Ecto neural progenitor cell (in vitro differentiated cells): ENCODE results near the gene TENM4.
A peak's percentile ranks its signal among the peaks of the same experiment; 100 is the strongest.

Experiments
- DNase-seq: peaks from one replicate; pipeline ENCODE4 v3.0.0-alpha.2; 2018; ENCODE audit warnings: low spot score

TENM4 gene

DNA sequence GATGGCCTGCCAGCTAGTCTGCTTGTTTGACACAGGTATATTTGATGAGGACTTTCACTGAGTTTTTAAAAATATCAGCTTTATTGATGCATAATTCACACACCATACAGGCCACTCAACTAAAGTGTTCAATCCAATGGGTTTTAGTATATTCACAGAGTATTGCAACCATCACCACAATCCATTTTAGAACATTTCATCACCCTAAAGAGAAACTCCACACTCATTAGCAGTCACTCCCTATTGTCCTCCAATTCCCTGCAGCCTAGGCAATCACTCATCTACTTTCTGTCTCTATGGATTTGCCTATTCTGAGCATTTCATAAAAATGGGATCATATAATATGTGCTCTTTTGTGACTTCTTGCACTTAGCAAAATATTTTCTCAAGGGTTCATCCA, 468.2 kb downstream of the TENM4 start:
- no peak for DNase-seq

DNA sequence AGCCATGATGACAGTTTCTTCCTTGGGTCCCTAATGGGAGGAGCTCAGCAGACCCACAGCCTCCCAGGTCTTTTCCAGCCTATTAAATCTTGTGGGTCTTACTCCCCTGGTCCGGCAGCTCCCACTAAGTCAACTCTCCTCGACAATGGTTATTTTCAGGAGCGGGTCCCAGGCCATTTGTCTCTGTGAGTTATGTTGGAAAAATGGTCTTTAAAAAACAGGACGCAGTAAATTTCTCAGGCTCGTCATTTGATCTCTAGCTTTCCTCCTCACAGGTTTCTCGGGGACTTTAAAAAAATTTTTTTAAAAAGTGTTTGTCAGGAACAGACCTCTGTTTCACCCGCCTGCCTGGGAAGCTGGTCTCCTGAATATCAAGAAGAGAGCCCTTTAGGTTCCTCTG, 468.7 kb downstream of the TENM4 start:
- no peak for DNase-seq

DNA sequence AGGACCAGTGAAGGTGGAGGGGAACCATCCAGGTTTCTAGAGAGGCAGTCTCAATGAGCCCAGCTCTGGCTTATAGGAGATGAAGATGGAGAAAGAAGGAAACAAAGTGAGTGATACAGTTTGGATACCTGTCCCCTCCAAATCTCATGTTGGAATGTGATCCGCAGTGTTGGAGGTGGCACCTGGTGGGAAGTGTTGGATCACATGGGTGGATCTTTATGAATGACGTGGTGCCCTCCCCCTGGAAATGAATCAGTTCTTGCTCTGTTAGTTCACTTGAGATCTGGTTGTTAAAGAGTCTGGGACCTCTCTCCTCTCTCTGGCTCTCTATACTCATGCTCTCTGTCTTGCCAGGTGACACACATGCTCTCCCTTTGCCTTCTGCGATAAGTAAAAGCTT, 473.0 kb downstream of the TENM4 start:
- no peak for DNase-seq

DNA sequence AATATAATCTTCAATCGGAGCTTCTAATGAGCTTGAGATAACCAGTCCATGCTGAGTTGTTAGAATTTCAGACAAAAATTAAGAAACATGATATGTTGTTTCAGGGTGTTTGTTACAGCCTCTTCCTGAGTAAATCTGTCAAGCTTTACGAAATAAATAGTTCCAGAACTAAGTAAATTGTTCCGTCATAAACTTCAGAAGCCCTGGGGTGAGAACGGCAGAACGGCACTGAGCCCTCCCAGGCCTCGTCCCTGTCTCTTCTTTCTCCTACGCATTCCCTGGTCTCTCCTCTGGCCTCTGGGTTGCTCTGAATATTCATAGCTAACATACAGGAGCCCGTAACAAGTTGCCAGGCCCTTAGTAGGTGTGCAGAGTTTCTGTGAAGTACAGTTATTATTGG, 475.4 kb downstream of the TENM4 start:
- no peak for DNase-seq

DNA sequence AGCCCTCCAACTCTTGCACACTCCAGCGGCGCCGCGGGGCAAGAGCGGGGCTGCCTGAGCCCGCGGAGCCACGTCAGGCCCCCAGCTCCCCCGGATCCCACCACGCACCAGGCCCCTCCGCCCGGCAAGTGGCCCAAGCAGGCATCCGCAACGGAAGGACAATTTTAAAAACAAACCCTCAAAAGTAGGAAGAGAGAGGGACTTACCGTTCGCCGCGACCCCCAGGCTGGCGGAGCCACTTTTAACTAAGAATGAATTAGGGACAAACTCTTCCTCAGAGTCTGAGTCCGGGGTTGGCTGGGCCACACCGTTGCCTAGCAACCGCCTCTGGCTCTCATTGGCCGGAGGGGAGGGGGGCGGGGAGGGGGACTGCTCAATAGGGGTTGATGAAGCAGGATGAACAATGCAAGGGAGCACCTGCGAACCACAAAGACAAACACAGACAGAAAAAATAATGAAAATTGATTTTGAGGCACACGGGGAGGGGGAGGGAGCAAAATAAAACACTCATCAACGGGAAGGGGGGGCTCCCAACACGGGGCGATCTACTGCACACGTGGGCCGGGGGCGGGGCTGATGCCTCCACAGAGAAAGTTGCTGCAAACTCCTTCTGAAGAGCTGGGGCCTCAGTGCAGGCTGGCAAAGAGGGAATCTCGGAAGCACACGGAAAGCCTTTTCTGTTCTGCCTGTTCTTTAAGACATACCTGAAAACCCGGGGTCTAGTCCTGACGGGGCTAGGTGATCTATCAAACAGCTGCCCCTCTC, 478.7 kb downstream of the TENM4 start:
- DNase-seq = peak; percentile 93

DNA sequence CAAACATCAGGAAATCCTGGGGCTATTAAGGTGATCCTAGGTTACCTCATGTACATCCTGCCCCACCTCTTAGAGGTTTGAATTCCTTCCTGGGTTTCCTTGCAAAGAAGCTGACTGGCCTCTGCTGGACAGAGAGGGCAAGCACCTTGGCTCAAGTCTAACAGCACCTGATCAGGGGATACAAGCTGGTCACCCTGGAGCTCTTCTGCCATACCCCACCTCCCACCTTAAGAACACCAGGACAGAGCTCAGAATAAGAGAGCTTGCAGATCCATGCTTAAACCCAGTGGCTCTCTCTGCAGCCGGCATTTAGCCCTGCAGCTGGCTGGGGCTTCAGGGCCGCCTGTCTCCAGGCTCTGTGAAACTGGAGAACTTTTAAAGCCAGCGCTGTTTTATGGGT, 479.6 kb downstream of the TENM4 start:
- peak; percentile 62 for DNase-seq

DNA sequence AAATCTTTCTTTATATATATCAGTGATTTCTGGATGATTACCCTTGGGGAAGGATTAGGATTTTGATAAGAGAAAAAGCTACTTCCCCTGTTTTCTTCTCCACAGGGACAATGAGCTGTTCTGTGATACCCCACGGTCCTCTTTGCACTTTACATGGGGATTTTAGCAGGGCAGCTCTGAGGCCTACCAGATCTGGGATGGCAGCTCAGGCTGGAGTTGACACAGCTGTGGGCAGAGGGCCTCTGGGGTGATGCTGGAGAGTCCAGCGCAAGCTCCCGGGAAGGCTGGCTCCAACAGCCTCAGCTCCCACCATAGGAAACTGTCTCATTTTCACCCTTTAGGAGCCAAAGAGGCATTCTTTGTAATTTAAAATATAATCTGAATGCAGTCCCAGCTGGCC, 482.4 kb downstream of the TENM4 start:
- no peak for DNase-seq

DNA sequence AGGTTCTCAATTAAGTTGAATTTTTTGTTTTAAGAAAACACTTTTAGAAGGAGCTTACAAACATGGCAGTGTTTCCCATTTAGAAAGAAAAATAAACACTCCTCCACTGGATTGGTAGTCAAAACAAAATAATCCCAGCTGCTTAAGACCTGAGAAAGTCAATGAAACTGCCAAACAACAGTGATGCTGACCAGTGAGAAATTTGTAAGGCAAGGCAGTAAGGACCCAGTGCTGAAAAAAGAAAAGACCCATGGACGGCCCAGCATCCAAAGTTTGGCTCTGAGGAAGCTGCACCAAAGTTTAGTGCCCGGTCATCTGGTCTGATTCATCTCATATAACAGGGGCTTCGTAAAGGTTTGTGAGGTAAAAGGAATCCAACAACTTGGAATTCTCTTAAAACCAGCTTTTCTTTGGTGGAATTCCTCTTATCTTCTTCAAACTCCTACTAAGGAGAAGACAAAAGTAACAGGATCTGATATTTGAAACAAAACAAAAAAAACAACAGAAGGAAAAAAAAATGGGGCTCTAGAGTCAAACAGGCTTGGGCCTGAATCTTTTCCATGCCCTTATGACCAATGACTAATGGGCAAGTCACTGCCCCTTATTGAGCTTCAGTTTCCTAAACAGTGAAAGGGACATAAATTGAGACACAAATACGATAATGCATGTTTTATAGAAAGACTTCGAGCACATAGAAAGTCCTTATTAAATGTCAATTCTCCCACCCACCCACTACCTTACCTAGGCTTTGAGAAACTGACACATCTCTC, 483.2 kb downstream of the TENM4 start:
- no peak for DNase-seq

DNA sequence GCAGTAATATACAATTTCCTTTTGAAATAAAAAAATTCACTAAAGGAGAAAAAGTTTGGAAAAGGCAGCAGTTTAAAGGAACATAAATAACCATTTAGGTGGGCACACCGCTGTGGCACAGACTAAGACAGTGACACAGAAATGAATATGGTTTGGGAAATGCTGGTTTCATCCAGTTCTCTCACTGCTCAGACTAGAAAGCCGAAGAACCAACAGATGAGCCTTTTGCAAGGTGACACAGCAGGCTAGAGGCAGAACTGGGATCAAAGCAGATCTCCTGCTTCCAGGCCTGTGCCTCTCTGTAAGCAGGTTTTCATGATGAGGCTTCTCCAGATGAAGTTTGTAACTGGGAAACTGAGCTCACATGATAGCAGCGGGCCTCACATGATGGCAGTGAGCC, 486.1 kb downstream of the TENM4 start:
- DNase-seq = no peak

DNA sequence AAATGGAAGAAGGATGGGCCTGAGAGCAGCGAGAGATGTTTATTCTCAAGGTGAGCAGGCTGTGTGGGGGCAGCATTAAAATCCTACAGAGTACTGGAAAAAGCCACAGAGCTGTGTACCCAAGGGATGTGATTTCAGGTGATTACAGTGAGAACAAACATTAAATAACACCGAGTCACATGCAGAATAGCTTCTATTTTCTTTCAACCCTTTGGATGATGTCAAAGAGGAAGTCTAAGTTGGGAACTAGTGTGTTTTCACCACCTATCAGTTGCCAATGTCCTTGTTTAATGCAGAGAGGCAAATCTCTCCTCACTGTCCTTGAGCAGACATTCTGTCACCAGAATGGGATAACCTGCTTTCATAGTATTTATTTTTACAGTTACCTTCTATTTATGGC, 486.6 kb downstream of the TENM4 start:
- DNase-seq = no peak

DNA sequence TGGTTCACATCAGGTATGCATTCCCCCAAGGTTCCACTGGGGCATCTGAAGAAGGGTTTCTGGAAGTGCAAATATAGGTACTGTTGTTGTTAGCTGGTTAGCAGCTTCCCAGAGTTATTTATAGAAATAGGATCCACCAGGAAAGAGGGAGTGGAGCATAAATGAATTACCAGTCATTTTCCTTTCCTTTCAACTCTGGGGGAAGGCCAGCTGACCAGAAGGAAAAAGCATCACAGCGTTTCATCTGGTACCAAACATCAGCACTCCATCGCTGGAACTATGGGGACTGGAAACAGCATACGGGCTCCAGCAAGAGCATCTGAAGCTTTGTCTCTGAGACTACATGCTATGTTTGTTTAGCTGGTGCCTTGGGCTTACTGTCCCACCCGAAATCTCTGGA, 487.9 kb downstream of the TENM4 start:
- DNase-seq = no peak

DNA sequence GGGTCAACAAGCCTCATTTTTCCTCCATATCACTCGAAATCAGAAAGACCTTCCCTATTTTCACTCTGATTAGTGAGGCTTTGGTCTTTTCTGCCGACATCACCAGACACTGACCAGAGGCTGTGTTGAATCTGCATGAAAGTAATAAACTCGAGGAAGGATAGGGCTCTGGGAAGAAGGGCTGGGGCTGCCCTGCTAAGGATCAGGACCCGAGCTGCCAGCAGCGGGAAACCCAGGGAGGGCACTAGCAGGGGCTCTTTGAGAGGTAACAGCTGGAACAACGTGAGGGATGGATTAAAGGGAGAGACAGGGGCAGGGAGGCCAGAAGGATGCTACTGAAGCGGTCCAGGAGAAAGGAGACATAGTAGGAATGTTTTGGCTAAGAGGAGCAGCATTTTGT, 488.7 kb downstream of the TENM4 start:
- DNase-seq = no peak

DNA sequence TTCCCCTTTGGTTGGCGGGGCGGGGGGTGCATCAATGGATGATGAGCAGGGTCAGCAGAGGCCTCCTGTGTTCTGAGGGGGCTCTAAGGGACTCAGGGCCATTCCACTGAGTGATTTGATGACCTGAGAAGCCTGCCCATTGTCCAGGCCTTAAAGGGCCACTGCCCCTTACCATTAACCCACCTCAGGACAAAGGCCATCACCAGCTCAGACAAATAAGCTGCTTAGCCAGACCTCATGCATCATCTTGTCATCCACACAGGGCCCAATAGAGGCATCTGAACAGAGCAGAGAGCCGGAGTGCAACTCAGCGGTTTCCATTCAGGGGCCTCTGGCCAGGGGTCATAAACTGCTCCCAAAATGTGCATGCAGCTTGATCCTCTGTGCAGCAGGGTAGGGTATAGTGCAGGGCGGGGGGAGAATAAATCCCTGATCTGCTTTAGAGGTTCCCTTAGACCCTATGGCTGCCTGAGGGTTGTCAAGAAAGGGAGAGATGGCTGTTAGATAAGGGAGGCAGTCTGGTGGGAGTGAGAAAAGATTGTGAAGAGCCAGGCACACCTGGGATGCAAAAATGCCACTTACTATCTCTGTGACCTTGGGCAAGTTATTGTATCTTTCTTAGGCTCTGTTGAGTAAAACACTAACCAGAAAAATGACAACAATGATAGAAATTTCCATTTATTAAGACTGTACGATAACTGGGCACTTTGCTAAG, 490.7 kb downstream of the TENM4 start:
- DNase-seq = peak; percentile 86

DNA sequence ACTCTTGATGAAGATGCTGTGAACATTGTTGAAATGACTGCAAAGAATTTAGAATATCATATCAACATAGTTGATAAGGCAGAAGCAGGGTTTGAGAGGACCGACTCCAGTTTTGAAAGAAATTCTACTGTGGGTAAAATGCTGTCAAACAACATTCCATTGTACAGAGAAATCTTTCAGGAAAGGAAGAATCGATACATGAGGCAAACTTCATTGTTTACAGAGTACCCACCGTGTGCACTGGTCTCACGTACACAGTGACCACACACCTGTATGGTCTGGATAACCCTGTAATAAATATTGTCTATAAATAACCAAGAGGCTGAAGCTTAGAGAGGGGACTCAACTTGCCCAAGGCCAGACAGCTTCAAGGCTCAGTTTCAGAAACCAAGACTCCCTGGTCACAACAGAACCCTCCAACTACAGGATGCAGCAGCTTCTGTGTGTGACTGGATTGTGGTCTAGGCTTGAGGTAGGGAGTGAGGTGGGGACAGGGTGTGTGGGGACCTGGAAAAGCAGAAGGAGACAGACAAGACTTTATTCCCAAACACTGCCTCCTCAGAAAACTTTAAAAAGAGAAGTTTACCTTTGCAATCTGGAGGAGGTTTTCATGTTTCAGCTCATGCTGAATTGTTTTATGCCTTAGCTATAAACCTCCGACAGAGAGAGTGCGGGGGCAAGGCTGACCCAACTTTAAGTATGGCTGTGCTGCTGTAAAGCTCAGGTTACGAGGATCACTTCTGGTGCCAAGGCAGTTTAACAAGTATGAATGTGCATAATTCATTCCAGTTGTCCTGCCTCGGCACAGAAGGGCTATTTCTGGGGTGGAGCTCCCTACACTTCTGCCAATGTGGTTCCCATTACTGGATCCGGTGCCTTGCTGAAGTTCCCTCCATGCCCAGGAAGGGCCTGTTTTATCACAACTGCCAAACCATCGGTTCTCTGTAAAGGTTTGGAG, 493.6 kb downstream of the TENM4 start:
- no peak for DNase-seq

DNA sequence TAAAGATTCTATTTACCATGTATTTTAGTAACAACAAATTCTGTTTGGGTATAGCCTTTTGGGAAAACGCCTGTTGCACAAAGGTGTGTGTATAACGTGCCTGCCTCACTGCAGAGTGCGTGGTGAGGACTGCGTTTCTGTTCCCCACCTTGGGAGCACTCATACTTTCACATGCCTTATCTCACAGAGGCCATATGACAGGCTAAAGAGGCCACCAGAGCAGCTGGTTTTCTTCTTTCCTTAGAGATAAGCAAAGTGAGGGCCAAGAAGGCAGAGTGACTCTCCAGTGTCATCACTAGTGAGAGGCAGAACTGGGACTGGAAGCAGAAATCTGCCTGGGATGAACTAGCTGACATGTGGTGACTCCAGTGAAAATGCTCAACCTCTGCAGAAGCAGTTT, 497.0 kb downstream of the TENM4 start:
- no peak for DNase-seq

DNA sequence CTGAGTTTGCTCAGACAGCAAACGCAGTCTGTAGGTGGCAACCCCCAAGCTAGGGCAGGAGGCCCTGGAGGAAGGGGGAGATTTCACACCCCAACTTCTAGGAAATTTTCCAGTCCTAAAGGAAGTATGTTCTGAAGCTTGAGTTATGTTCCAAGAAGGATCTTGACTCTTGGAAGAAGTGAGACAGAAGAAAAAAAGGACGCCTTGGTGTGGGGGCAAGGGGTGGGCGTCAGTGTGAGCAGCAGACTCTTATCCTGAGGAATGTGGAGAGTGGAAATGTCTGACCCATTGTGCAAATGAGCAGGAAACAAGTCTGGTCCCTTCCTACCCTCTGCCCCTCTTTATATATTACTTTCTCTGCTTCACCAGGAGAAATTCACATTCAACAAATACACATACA, 497.7 kb downstream of the TENM4 start:
- no peak for DNase-seq

DNA sequence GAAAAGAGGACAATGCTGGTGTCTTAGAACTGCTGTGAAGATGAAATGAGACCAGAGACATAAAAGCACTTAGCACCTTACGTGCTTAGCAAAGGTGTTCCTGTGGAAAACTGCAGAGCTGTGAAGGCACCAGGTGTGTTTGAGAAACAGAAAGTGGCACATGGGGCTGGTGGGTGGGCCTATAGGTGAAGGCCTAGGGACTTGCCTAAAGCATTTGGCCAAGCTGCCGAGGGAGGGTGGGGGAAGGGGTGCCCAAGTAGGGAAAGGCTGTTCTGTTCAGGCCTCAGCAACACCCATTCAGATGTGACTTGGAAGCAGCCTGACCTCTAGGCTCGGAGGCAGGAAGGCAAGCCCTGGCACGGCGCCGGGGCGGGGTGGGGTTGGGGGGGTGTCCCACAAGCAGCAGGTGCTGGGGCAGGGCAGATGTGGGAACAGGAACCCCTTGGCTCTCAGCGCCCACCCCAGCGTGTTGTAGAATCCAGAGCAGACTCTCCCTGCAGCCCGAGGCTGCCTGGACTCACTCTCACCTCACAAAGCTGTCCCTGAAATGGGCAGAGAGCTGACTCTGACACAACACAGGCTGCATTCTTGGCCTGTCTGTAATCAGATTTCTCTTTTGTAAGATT, 499.5 kb downstream of the TENM4 start:
- DNase-seq = no peak

DNA sequence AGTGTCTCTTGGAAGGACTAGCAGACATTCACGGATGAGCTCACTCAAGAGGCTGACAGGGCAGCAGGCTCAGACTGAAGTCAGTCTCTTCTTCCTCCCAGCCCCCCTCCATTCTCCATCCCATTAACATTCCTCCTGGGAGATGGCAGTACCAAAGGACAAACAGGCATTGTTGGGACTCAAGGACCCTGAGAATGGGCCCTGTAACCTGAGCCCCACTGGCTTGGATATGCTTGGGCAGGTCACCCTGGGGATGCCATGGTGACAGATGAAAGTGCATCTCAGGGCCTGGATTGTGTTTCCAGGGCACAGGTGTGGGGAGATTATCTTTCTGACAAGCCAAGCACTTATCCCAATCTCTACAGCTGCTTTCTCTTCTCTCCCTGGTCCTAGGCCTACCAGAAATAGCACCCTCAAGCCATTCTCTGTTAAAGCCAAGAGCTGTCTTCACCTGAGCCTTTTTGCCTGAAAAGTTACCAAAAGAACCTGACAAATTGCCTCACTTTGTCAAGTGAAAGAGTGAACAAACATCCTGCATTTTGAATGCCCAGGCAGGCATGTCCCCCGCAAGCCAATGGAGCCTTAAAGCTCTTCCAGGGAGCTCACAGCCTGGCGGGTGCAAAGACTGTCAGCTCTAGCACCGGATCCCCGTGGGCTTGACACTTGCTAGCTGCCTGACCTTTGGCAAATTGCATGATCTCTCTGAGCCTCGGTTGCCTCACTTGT, 500.2 kb downstream of the TENM4 start:
- DNase-seq = peak; percentile 63

DNA sequence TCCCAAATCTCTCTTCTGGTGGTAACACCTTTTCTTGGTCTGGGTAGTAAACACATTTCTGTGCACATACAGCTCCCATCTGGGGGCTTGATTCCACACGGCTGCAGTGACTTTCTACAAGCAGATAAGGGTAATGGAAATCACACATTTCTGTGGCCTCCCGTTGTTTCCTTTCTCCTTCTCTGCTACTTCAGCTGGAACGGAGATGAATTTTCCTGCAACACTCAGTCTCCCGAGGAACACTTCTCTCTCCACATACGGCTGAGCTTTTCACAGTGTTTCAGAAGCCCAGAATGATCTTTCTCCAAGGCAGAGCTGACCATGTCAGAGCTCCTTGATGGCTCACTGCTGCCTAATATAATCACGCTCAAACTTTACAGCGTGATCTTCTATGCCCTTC, 501.9 kb downstream of the TENM4 start:
- DNase-seq = no peak

DNA sequence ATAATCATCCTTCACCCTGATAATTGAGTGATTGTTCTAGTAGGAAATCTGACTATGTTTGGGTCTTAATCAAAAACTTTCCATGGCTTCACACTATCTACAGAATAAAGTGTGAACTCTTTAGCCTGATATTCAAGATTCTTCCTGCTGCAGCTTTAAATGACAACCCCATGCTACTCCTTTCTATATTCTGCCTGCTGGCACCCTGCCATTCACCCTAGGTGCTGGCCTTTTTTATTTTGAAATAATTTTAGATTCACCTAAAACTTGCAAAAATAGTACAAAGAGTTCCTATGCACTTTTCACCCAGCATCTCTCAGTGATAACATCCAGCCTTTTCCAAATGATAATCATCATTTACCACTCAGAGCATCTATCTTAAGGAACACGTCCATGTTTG, 502.8 kb downstream of the TENM4 start:
- DNase-seq = no peak
